ENCODE measurements around the gene RGS21. TPM values are rescaled to one million over a fixed set of nuclear protein-coding genes. Genes with fewer than 3 reads are reported as not detected.

The RGS21 gene
- total and polyA plus RNA-seq, 10 of the 15 experiments (the other 5 are each of a cell fraction or from before 2014, with no cell fraction given) = not detected

GRCh38 chr1:192274588-192274987 lies 42.2 kb upstream of the RGS21 start:
- DNase-seq (ENCODE audit: low read depth, low spot score) (no peak), FAIRE-seq (no peak), ATAC-seq (no peak)
- Histone ChIP-seq H3K4me3 (no peak overlapping the region), H4K20me1 (ENCODE audit: control insufficient read depth, insufficient read depth) (no peaks in the 10 kb centered on the region), H3K27ac (ENCODE audit: control insufficient read depth, insufficient read depth) (no peak overlapping the region), H3K9ac (ENCODE audit: control insufficient read depth, insufficient read depth, low read length) (no peak overlapping the region), H3K4me1 (ENCODE audit: control insufficient read depth, insufficient read depth, low read length) (no peaks in the 10 kb centered on the region), H3K79me2 (ENCODE audit: control insufficient read depth, insufficient read depth, low read length) (no peaks in the 10 kb centered on the region), H3K9me3 (replicated peaks; ENCODE audit: control insufficient read depth, insufficient read depth, low read length) (no peaks in the 10 kb centered on the region), H3K4me2 (ENCODE audit: control insufficient read depth, insufficient read depth) (no peak overlapping the region), H3K36me3 (ENCODE audit: control insufficient read depth in 2 of 2, insufficient read depth in 2 of 2, low read length in 1 of 2) (no peaks in the 10 kb centered on the region), H2AFZ (ENCODE audit: control insufficient read depth, low read depth, low read length) (no peak overlapping the region), H3K27me3 (replicated peaks in 1 of 2; ENCODE audit: control insufficient read depth in 2 of 2, insufficient read depth in 2 of 2, low read length in 1 of 2) (no peaks in the 10 kb centered on the region)
- ChIA-PET POLR2A (no interaction called here), SMC1A (ENCODE audit: uncharacterized antibody, unreplicated experiment) (no interaction called here), RAD21 (ENCODE audit: unreplicated experiment) (no interaction called here), CTCF (no interaction called here)
- no TSS peak for BruUV-seq (replicated peaks)
- WGBS (ENCODE audit: insufficient coverage, insufficient replicate concordance, low lambda C conversion rate, missing lambda C conversion rate) = 16% methylated on average over 3 of the region's 3 CpGs
- in situ Hi-C loops (cut with MboI) (no loop called here), intact Hi-C loops (cut with micrococcal nuclease; ENCODE audit: unreplicated experiment) (no loop called here)
- TF ChIP-seq SIN3A (IDR thresholded peaks at IDR 0.05; ENCODE audit: low read depth, low read length) (no peak), ZNF207 (IDR thresholded peaks at IDR 0.05; ENCODE audit: borderline replicate concordance) (no peak), BRCA1 (IDR thresholded peaks at IDR 0.05; ENCODE audit: low read depth, low read length) (no peak), SMAD5 (IDR thresholded peaks at IDR 0.05; ENCODE audit: low read depth) (no peak), ESRRA (IDR thresholded peaks at IDR 0.05; ENCODE audit: low read length) (no peak), MAX (IDR thresholded peaks at IDR 0.05; ENCODE audit: low read depth, low read length) (no peak), RFX5 (IDR thresholded peaks at IDR 0.05; ENCODE audit: low read depth, low read length) (no peak), CUX1 (IDR thresholded peaks at IDR 0.05; ENCODE audit: insufficient replicate concordance, low read depth, low read length) (no peak), ZNF687 (IDR thresholded peaks at IDR 0.05) (no peak), CBX5 (IDR thresholded peaks at IDR 0.05; ENCODE audit: low read depth) (no peak), ZBTB33 (IDR thresholded peaks at IDR 0.05) (no peak), MEF2A (IDR thresholded peaks at IDR 0.05; ENCODE audit: insufficient read depth, low read depth, low read length) (no peak), CHD1 (IDR thresholded peaks at IDR 0.05; ENCODE audit: low read depth, low read length) (no peak), ATF3 (IDR thresholded peaks at IDR 0.05; ENCODE audit: borderline replicate concordance, extremely low read depth, low read depth, low read length) (no peak)

All from GM12878 (cell line).